HT-29 (cell line): ENCODE results near the gene VPS33A. TPM values are rescaled to one million over a fixed set of nuclear protein-coding genes. Genes with fewer than 3 reads are reported as not detected.

Experiments
- DNase-seq: peaks from one replicate; pipeline ENCODE4 v3.0.0-alpha.2; 2015; ENCODE audit warnings: low spot score
- small RNA-seq: library from RNA; depleted of rRNA; stranded (forward); fragments of <200 nt; gene quantifications from one replicate; pipeline ENCODE3, GENCODE V24; 2014
- total RNA-seq: library from RNA; depleted of rRNA; stranded (reverse); fragments of >200 nt; shearing (Covaris generic); gene quantifications from 2 replicates; pipeline ENCODE4 v1.2.3, GENCODE V29; 2014; rRNA removed

VPS33A gene
- total RNA-seq, 1 experiment from 2014 or later = 18.4 TPM

DNA sequence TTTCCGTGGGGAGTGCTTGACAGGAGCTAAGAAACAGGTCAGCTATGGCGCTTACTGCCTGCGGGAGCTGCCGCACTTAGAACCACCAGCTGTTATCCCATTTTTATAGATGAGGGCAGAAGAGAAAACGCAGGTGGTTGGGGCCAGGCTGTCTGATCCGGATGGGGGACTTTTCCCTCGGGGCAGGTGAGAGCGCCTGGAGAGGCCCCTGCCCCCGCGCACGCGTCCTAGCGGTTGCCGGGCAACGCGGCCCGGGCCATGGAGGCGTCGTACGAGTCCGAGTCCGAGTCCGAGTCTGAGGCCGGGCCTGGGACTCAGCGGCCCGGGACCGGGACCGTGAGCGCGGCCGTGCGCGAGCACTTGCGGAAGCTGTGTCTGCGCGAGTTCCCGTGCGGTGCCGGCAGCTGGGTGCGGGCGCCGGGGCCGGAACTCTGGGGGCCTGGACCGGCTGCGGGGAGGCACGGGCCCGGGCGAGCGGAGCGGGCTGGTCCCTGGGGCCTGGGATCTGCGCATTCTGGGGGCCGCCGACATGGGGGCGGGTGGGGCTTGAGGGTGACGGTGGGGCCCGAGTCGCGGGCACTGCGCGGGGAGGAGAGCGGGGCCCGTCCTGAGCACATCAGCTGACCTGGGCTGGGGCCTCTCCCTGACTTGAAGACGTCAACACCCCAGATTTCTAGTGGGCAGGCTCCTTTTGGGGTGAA lies 83.3 kb downstream of the VPS33A start, which contains the start of gene LRRC43:
TSS of gene LRRC43 (plus strand) at position 237 of the 701 bp plus-strand sequence. CDS start at position 259, 22 bp downstream.
- DNase-seq = no peak

Small RNA genes within 50 kb of the gene (small RNA-seq; reads per million reads assigned to genes)
- gene DIABLO = 0.36 reads per million

Other genes with a start within 250 kb of the VPS33A start
- gene BCL7A, start 244.6 kb downstream of the VPS33A start, total RNA-seq = 8.3 and 11.0 TPM in 2 replicates
- gene MLXIP, start 187.7 kb downstream of the VPS33A start, total RNA-seq = 22.8 and 31.3 TPM in 2 replicates
- gene IL31, start 92.3 kb downstream of the VPS33A start, total RNA-seq = not detected in 2 replicates
- not detected in 2 replicates for gene LRRC43, start 83.4 kb downstream of the VPS33A start, total RNA-seq
- 1.4 and 2.1 TPM in 2 replicates for gene B3GNT4, start 62.8 kb downstream of the VPS33A start, total RNA-seq
- gene DIABLO, start 40.4 kb downstream of the VPS33A start, total RNA-seq = 47.0 TPM in 2 replicates
- gene CLIP1, start 156.2 kb upstream of the VPS33A start, total RNA-seq = 23.3 and 26.6 TPM in 2 replicates
- 12.8 and 15.7 TPM in 2 replicates for gene ZCCHC8, start 234.4 kb upstream of the VPS33A start, total RNA-seq